ENCODE data around the gene STT3A. TPM values are rescaled to one million over a fixed set of nuclear protein-coding genes. Genes with fewer than 3 reads are reported as not detected.

The STT3A gene
- total RNA-seq: 291 and 321 TPM in 2 replicates

GRCh38 chr11:125592305-125593113, at the start of gene STT3A:
Gene STT3A (plus strand): TSS chr11:125592852. CDS start chr11:125595916, 3,064 bp downstream.

GRCh38 chr11:125568970-125569914, 23.4 kb upstream of the STT3A start, which contains the start of gene EI24:
Gene EI24 (plus strand): TSS chr11:125569477. CDS start chr11:125572528, 3,051 bp downstream.

DNA sequence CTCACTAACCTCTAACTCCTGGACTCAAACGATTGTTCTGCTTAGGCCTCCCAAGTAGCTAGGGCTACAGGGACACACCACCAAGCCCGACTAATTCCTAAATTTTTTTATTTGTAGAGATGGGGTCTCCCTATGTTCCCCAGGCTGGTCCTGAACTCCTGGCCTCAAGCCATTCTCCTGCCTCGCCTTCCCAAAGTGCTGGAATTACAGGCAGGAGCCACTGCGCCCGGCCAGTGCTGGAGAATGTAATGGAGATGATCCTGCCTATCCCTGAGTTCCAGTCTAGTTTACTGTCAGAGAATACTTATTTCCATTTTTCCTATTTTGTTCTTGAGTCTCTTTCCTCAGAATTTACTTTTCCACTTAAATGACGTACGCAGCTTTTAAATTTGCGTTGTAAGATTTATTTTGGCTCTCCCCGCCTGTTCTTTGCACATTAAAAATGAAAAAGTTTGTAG, 32.1 kb downstream of the STT3A start, which contains the start of gene CHEK1:
Gene CHEK1 (plus strand): TSS at position 408 of the 458 bp plus-strand sequence. CDS start 1,606 bp downstream, outside the sequence.

Small RNA genes lying within 50 kb of the gene (small RNA-seq; reads per million reads assigned to genes)
- not detected for gene RNU2-35P
- 0.35 reads per million for gene RNU6-1156P

Other genes starting within 250 kb of the STT3A start
- 68.3 and 70.6 TPM in 2 replicates for gene FEZ1, start 96.6 kb upstream of the STT3A start, total RNA-seq
- 161 and 172 TPM in 2 replicates for gene EI24, start 23.4 kb upstream of the STT3A start, total RNA-seq
- gene CHEK1, start 32.3 kb downstream of the STT3A start, total RNA-seq: 58.9 and 82.5 TPM in 2 replicates
- gene ACRV1, start 88.0 kb downstream of the STT3A start, total RNA-seq: not detected in 2 replicates
- gene PATE1, start 153.4 kb downstream of the STT3A start, total RNA-seq: not detected in 2 replicates
- gene PATE2, start 186.0 kb downstream of the STT3A start, total RNA-seq: 0.13 and 0.50 TPM in 2 replicates
- not detected in 2 replicates for gene PATE3, start 195.3 kb downstream of the STT3A start, total RNA-seq
- not detected in 2 replicates for gene PATE4, start 240.5 kb downstream of the STT3A start, total RNA-seq